GM19238 (cell line): ENCODE data around the gene ALG12.

Source experiments
- DNase-seq: peaks from one replicate; pipeline ENCODE4 v3.0.0; 2011; ENCODE audit warnings: low spot score; ENCODE audit not compliant: insufficient read length

ALG12 gene

GRCh38 chr22:49958366-49958921, 40.2 kb upstream of the ALG12 start:
- no peak for DNase-seq

DNA sequence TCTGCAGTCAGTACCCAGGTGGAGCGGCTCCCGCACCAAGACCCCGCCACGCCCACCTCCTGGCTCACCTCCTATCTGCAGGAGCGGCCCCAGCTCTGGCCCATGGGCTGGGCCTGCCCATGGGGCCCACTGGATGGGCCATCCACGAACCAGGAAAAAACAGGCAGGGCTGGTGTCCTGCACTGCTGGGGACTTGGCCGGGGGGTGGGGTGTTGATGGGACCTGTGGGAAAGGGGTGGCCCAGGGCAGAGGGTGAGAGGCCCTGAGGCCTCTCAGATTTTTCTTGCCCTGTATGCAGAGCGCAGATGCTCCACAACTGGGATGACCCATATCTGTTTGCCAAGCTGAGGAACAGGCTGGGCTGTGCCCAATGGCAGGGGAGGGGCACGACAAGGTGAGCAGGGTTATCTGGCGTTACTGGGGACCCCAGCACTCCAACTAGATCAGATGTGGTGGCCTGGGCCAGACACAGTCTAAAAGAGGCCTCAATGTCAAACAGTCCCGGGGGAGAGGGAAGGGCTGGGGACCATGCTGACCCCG, 39.7 kb upstream of the ALG12 start:
- no peak for DNase-seq

GRCh38 chr22:49956914-49957825, 38.9 kb upstream of the ALG12 start:
- DNase-seq: no peak

DNA sequence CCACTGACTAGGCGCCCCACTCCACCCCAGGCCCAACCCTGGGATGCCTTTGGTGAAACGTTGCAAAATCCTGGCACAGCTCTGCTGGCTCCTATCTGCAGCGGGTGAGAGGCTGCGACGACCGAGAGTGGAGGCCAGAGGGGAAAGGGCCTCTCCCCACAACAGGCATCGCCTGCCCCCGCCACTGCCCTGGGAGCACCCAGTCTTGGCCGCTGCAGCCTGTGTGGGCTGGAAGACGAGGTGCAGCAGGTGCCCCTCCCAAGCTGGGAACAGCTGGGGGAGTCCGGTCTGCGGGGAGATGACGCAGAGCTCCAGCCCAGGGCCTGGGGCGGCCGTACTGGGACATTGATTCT, 38.2 kb upstream of the ALG12 start:
- DNase-seq: no peak

DNA sequence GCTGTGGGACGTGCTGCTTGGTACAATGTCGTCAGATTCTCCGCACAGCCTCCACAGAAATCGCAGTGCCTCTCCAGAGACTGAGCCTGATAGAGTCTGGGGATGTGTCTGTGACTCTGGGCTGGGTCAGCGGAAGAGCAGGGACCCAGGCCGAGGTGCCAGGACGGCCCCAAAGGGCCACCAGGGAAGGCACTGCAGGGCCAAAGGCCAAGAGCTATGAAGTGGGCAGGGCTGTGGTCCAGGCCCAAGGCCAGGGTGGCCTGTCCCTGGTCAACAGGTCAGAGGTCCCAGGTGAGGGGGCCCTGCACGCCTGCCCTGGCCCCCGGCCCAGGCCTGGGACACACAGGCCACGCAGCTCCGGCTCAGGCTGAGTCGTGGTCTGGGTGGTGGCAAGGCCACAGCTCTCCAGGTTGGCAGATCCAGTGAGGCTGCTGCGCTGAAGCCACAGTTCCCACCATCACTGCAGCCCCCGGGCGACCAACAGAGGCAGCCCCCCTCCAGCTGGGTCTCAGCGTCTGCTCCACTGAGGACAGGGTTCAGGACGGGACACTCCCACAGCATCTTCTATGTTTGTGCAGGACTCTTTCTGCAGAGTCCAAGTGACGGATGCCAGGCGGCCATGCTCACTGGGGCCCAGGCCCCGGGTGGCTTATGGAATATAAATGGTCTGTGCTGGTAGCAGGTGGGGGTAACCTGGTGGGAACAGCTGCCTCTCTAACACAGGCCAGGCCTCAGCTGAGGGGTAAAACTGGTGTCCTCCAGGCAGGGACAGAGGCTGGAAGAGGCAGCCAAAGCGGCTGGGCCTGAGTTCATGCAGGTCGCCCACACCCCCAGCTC, 37.6 kb upstream of the ALG12 start:
- no peak for DNase-seq

GRCh38 chr22:49954991-49955580, 36.8 kb upstream of the ALG12 start:
- DNase-seq: no peak

DNA sequence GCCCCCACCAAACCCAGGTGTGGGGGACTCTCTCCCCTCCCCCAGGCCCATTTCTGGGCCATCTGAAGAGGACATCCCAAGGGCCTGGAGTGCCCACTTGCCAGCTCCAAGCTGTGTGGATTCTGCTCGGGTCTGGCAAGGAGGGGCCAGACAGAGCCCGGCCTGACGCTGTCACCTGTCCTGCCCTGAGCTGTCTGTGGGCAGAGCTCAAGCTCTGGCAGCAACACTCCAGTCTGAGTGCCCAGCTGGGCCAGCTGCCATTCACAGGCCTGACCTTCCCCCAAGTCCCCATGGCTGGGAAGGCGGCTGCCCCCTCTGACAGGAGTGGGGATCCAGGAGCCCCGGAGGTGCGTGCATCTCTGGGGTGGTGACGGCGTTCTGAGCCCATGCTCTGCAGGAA, 36.1 kb upstream of the ALG12 start:
- DNase-seq: no peak

GRCh38 chr22:49953680-49954344, 35.6 kb upstream of the ALG12 start:
- no peak for DNase-seq

DNA sequence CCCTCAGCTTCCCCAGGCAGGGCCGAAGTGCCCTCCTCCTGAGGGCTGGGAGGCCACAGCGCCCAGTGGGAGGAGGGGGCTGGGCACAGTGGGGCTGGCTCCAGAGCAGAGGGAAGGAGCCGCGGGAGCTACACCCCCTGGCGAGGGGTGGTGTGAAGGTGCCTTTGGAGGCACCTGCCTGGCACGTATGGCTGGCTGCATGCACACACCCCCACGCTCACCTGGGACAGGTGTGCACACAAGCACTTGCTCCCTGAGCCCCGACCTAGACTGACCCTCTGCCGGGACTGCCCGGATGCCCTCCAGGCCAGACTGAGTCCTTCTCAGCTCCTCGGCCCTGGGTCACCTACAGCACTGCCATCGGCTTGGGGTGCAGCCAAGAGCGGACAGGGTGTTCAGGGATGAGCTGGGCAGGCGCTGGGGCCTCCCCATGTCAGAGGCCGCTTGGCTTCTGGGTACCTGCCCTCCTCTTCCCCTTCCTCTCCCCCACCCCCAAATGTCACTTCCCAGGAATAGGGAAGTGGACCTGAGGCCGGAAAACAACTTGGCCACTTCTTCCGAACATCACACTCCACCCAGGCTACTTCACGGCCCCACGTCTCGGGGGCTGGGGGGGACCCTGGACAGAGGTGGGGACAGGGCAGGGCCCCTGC, 34.9 kb upstream of the ALG12 start:
- DNase-seq: no peak

- no peak for DNase-seq
Measured at GRCh38 chr22:49951986-49952896, 34.0 kb upstream of the ALG12 start.

- DNase-seq: no peak
Measured at GRCh38 chr22:49951678-49951985, 33.4 kb upstream of the ALG12 start.

GRCh38 chr22:49951000-49951677, 32.9 kb upstream of the ALG12 start:
- no peak for DNase-seq

DNA sequence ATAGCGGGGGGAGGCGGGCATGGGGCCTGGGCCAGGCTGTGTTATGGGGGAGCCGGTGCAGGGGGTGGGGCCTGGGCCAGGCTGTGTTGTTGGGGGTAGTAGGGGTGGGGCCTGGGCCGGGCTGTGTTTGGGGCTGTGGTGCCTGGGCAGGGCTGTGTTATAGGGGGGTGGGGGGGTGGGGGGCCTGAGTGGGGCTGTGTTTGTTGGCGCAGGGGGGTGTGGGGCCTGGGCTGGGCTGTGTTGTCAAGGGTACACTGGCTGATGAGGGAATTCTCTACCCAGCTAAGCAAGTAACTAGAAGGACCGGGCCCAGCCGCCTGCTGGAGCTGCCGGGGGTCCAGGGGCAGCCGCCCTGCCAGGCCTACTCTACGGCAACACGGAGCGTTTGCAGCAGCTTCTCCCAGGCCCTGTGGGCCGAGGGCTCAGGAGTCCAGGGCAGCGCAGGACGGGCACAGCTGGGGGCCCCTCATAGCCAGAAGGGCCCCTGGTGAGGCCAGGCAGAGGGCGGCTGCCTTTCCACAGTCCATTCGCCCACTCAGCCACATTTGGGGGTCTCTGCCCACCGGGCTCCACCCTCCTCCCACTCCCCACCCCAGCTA, 32.3 kb upstream of the ALG12 start:
- no peak for DNase-seq

GRCh38 chr22:49949914-49950292, 31.7 kb upstream of the ALG12 start:
- DNase-seq: no peak

DNA sequence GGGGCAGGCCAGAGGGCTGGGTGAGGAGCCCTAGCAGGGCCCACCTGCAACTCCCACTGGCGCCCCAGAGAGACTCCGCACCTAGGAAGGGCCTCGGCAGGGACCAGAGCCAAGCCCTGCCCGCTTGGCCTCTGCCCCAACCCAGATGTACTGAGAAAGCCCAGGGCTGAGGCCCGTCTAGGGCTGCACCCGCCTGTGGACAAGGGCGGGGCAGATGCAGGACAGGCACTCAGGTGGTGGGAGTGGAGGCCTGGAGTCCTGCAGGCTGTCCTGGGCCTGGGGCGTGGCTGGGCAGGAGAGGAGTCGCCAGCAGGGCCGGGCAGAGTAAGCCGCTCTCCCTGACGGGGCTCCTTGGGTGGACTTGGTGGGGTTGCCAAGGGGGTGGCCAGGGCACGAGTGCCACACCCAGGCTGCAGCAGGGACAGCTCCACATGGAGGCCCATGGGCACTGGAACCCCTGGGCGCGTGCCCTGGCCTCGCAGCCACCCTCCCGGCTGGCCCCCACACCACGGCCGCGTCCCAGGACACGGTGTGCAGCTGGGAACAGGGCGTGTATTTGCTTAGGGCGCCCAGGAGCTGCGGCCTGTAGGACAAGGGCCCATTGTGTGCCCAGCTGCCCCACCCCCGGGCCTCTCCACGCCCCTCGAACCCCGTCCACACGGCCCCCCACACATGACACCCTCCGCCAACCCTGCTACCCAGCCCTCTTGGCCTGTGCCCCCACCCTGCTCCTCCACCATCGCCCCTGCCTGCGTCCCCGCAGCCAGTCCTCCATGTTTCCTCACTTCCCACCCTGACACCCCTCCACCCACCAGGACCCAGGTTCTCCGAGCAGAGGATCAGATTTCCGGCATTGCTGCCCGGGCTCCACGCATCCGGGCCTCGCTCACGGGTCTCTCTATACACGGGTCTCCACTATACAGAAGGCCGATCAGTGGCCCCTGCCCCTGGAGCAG, 31.0 kb upstream of the ALG12 start:
- DNase-seq: no peak

DNA sequence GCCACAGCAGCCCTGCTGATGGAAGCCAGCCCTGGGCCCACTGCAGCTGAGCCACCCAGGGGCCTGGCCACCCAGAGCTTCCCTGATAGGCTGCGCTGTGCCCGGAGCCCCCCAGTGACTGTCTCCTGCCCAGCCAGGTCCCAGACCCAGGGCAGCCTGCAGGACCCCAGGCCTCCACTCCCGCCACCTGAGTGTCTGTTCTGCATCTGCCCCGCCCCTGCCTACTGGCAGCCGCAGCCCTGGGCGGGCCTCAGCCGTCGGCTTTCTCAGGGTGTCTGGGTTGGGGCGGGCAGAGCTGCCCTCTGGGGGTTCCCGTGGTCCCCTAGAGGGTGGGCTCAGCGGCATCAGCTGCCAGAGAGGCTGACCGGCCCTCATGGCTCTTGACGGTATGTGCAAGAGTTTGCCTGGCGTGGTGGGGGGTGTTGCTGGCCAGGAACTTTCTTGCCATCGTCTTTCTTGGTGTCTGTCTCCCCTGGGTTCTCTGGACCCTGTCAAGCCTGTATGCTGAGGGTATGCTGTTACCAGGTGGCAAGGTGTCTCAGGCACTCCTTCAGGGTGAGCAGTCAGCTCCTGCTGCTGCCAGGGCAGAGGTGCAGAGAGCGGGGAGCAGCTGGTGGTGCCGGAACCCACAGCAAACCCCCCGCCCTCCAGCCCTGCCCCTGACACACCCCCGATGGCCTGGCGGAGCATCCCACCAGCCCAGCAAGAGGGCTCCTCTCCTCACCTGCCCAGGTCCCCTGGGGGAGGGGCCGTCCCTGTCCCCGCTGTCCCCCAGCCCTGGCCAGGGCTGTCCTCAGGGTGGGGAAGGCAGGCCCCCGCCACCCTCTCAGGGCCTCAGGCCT, 30.1 kb upstream of the ALG12 start:
- DNase-seq: no peak

DNA sequence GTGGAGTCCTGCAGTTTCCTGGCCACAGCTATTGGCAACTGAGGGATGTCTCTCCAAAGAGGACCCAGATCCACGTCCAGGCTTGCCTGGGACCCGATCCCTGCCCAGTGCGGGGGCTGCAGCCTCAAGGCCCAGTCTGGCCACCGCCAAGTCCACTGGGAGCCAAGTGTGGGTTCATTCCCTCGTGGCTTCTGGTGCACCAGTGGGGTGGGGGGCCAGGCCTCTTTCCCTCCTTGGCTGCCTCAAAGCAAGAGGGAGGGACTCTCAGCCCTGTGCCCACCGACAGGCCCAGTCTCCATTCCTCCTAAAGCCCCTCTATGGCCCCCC, 29.0 kb upstream of the ALG12 start:
- DNase-seq: no peak
